Hepatocyte (in vitro differentiated cells): Measurements from ENCODE around the gene TEX48.

Experiments used
- EZH2 ChIP-seq: fragments of 200-600 bp; sonication (generic); IDR thresholded peaks from 2 replicates; pipeline ENCODE4 v1.6.1; 2016; ENCODE audit warnings: antibody characterized with exemption, mild to moderate bottlenecking, borderline replicate concordance
- TF ChIP-seq, protein P1 (sequence below): fragments of 200-600 bp; sonication (generic); IDR thresholded peaks from 2 replicates; pipeline ENCODE4 v1.5.1; 2016; ENCODE audit warnings: antibody characterized with exemption, mild to moderate bottlenecking; ENCODE audit not compliant: poor library complexity

GRCh38 chr9:114638404-114638803 lies 43.6 kb downstream of the TEX48 start:
- TF ChIP-seq, protein P1, sequence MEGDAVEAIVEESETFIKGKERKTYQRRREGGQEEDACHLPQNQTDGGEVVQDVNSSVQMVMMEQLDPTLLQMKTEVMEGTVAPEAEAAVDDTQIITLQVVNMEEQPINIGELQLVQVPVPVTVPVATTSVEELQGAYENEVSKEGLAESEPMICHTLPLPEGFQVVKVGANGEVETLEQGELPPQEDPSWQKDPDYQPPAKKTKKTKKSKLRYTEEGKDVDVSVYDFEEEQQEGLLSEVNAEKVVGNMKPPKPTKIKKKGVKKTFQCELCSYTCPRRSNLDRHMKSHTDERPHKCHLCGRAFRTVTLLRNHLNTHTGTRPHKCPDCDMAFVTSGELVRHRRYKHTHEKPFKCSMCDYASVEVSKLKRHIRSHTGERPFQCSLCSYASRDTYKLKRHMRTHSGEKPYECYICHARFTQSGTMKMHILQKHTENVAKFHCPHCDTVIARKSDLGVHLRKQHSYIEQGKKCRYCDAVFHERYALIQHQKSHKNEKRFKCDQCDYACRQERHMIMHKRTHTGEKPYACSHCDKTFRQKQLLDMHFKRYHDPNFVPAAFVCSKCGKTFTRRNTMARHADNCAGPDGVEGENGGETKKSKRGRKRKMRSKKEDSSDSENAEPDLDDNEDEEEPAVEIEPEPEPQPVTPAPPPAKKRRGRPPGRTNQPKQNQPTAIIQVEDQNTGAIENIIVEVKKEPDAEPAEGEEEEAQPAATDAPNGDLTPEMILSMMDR, result no peak
- no peak for TF ChIP-seq EZH2
